HG03378 (cell line): Measurements from ENCODE around the gene TPSB2.
"Not testable (repeated sequence)": the region's sequence is repeated elsewhere in the genome, so short reads cannot be mapped to it uniquely, and the experiment has no call there.

Experiments used
- ATAC-seq: cut with Tn5 transposase; IDR thresholded peaks from one replicate; pipeline ENCODE4 v1.9.1; 2021; ENCODE audit warnings: mild to moderate bottlenecking, moderate library complexity; ENCODE audit not compliant: unreplicated experiment

TPSB2 gene

GRCh38 chr16:1206786-1207185, 23.2 kb downstream of the TPSB2 start:
- no peak for ATAC-seq

- ATAC-seq = no peak
Observed at GRCh38 chr16:1206326-1206725, 23.7 kb downstream of the TPSB2 start.

DNA sequence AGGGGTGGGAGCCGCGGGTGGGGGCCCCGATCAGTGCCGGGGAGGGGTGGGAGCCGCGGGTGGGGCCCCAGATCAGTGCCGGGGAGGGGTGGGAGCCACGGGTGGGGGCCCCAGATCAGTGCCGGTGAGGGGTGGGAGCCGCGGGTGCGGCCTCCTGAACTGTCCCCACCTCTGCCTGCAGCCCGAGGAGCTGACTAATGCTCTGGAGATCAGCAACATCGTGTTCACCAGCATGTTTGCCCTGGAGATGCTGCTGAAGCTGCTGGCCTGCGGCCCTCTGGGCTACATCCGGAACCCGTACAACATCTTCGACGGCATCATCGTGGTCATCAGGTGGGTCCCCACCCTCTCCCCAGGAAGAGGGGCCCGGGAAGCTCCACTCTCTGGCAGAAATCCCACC, 25.1 kb downstream of the TPSB2 start:
- no peak for ATAC-seq

GRCh38 chr16:1202274-1202673, 27.7 kb downstream of the TPSB2 start:
- no peak for ATAC-seq

- ATAC-seq = no peak
Observed at GRCh38 chr16:1201444-1201843, 28.5 kb downstream of the TPSB2 start.

GRCh38 chr16:1200014-1200627, 29.9 kb downstream of the TPSB2 start:
- ATAC-seq = no peak

DNA sequence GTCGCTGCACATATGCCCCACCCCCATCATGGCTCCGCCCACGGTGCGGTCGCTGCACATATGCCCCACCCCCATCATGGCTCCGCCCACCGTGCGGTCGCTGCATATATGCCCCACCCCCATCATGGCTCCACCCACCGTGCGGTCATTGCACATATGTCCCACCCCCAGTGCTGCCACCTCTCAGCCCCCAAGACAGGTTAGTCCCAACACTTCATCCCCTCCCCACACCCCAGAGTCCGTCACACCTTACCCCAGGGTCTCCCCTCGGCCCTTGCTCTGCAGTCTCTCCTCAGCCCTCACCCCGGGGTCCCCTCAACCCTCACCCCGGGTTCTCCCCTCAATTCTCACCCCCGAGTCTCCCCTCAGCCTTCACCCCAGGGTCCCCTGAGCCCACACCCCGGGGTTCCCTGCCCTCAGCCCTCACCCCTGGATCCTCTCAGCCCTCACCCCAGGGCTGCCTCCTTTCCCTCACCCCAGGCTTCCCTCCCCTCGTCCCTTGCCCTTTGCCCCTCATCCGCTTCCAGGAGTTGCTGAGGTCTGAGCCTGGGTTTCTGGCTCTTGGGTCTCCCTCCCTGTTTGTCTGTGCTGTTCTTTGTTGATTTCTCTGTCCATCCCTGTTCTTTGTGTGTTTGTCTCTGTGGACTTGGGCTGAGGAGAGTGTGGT, 30.5 kb downstream of the TPSB2 start:
- ATAC-seq = no peak

DNA sequence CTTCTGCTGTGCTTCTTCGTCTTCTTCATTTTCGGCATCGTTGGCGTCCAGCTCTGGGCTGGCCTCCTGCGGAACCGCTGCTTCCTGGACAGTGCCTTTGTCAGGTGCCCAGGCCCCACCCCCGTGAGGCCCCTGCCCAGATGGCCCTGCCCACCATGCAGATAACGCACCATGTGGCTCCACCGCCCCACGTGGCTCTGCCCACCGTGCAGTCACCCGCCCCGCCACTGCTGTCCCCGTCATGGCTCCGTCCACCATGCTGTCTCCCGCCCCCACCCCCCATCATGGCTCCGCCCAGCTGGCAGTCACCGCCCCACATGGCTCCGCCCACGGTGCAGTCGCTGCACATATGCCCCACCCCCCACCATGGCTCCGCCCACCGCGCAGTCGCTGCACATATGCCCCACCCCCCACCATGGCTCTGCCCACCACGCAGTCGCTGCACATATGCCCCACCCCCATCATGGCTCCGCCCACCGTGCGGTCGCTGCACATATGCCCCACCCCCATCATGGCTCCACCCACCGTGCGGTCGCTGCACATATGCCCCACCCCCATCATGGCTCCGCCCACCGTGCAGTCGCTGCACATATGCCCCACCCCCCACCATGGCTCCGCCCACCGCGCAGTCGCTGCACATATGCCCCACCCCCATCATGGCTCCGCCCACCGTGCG, 31.2 kb downstream of the TPSB2 start:
- not testable (repeated sequence) for ATAC-seq

- no peak for ATAC-seq
Observed at GRCh38 chr16:1198194-1198593, 31.8 kb downstream of the TPSB2 start.

DNA sequence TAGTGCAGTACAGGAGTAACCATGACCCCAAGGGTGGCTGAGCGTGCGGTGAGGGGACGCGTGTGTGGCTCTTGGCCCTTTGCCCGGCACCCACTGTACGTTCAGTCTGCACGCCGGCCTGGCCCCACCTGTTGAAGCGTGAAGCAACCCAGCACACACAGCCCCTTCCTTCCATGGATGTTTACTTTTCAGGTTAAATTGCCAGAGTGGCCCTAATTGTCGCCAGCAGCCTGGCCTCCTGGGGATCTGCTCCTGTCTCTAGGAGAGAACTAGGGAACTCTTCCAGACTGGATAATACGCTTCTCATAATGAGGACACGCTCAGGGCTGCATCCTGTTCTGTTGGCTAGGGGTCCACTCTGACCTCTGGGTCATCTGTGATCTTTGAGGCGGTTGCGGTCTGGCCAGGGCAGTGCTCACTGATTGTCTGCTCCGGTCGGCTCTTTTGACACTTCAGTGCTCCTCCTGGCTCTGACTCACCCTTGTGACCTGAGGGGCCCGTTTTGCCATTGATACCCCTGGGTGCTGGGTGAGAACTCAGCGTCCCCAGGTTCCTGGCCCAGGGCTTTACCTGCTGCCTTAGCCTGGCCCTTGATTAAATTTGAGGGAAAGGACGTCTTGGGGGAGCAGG, 32.6 kb downstream of the TPSB2 start:
- no peak for ATAC-seq

DNA sequence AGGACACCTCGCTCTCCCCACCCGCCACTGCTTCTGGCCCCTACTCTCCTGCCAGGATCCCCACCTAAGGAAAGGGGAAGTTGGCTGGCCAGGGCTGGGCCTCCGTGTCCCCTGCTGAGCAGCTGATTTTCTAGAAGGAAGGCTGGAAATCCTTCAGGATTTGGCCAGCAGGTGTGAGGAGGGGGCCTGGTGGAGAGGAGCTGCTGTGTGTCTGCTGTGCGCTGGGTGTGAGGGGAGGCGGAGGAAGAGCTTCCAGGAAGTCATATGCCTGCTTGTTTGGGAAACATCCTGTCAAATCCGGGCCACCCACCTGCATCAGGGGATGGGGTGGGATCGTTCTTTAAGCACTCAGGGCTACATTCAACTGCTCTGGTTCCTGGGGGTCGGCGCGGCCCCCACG, 33.5 kb downstream of the TPSB2 start:
- ATAC-seq = no peak

DNA sequence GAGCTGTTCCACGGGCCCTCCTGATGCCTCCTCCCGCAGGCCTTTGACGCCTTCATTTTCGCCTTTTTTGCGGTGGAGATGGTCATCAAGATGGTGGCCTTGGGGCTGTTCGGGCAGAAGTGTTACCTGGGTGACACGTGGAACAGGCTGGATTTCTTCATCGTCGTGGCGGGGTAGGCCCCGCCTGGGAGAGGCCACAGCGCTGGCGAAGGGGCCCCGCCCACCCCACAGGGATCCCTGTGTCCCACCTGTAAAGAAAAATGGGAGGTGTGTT, 34.7 kb downstream of the TPSB2 start:
- ATAC-seq = no peak

- ATAC-seq = no peak
Observed at GRCh38 chr16:1194665-1195392, 35.2 kb downstream of the TPSB2 start.

- ATAC-seq = no peak
Observed at GRCh38 chr16:1193825-1194581, 36.0 kb downstream of the TPSB2 start.

GRCh38 chr16:1193143-1193824, 36.7 kb downstream of the TPSB2 start:
- ATAC-seq = no peak

- no peak for ATAC-seq
Observed at GRCh38 chr16:1192384-1193073, 37.5 kb downstream of the TPSB2 start.

DNA sequence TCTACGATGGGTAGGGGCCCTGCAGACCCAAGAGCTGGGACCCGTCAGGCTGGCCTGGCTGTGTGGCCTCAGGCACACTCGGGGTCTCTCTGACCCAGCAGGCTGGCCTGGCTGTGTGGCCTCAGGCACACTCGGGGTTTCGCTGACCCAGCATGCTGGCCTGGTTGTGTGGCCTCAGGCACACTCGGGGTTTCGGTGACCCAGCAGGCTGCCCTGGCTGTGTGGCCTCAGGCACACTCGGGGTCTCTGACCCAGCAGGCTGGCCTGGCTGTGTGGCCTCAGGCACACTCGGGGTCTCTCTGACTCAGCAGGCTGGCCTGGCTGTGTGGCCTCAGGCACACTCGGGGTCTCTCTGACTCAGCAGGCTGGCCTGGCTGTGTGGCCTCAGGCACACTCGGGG, 39.2 kb downstream of the TPSB2 start:
- not testable (repeated sequence) for ATAC-seq

DNA sequence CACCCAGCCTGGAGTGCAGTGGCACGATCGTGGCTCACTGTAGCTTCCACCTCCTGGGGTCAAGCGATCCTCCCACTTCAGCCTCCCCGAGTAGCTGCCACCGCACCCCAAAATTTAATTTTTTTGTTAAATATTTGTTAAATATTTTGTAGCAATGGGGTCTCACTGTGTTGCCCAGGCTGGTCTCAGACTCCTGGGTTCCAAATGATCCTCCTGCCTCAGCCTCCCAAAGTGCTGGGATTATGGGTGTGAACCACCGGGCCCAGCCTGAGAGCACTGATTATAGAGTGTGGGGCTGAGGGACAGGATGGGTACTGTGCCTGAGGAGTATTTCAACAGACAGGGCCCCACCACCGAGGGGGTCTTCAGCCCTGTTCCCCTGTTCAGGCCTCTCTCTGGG, 40.5 kb downstream of the TPSB2 start:
- ATAC-seq = no peak

DNA sequence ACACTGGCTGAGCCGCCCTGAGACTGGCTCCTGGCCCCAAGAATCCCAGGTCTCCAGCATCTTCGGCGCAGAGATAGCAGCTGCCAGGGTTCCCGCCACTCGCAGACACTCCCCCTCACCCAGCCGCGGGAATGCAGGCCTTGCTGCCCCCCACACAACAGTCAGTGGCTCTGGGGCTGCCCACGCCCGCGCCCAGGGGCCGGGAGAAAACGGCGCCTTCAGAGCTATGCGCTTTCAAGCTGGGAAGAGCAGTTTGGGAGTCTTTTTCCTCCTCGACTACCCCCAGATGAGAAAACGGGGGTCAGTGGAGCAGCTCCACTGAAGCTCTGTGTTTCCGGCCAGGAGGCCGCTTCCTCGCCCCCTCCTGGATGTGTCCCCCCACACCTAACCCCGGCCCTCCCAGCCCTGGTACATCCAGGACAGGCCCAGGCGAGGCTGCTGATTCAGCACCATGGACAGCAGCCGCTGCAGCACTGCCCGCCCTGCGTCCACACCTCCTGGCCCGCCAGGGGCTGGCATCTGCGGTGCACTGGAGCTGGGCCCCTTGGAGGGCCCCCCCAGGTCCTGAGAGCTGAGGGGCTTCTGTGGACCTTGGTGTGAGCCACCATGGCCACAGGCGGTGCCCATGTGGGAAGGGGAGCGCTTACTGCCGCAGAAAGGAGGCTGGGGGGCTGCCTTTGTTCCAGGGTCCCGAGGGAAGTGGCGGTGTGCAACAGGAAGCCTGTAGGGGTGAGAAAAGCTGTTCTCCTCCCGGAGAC, 41.4 kb downstream of the TPSB2 start:
- no peak for ATAC-seq
